NCI-H748 treated with DMSO at 0.1 percent for 48 hours (cell line): Measurements from ENCODE around the gene FAAP100.
A peak's percentile ranks its signal among the peaks of the same experiment; 100 is the strongest.
"Not testable (repeated sequence)": the region's sequence is repeated elsewhere in the genome, so short reads cannot be mapped to it uniquely, and the experiment has no call there.

Source experiments
- DNase-seq: peaks from one replicate; lab custom pipeline; 2025; lab: John Stamatoyannopoulos, UW

The FAAP100 gene

DNA sequence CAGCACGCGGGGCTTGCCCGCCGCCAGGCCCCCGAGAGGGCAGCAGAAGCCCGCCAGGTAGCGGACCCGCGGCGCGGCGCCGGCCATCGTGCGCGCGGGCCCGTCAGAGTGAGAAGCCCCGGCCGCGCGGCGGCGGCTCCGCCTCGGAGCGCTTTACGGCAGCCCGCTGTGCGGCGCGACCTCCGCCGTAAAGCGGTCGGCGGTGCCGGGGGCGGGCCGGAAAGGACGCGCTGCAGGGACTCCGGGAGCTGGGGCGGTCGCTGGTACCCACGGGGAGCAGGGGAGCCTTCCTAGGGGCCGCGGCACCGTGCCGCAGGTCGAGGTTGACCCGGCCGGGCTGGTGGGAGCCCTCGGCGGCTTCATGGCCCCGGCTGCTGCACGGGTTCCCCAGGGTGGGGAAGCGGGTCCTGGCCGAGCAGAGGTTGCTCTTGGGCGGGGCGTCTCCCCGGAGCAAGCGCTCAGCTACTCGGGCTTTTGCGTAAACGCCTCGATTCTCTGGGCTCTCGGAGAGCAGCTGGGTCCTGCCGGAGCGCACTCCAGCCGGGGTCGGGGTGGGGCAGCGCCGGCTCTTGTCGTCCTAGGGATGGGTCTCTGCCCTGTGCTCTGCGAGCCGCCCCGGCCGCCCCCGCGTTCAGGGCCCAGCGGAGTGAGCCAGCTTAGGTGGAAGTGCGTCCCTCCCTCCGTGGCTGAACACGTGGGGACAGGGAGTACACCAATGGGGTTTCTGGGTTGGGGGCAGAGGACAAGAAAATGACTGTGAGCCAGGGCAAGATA, at the start of gene FAAP100:
FAAP100 (minus strand) TSS at position 110 of the 774 bp plus-strand sequence; CDS start at position 87, 23 bp downstream.
- peak; percentile 54 for DNase-seq

- DNase-seq, result peak; percentile 46
Measured at GRCh38 chr17:81601525-81602120, 49.5 kb upstream of the FAAP100 start.

DNA sequence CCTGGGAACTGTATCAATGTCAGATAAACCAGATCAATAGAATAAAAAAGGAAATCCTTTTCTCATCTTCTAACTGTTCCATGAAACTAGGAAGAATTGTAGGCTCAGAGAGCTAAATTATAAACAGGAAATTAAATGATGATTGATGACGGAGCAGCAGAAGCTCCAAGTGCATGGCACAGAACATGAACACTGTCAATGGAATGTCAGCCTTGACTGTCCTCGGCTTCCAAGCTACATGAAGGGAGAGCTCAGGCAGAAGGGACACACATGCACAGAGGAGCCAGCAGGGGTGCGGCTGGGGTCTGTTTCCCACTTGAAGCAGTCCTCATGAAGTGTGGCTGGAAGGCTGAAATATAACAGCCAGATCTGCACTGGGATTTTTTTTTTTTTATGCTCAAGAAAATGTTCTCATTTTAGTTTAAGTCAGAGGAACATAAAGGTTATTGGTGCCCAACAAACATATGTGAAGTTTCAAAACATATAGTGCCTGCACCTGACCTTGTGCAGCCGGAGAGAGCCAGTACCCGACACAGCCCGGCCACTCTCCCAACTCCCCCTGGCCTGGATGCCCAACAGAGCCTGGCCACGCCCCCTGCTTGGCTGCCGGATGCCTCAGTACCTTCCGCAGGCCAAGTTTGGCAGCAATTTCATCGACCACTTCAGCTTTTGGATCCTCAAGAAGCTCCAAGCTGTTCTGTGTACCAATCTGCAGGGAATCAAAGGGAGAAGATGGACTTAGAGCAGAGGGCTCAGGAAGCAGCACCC, 47.8 kb upstream of the FAAP100 start:
- no peak for DNase-seq

DNA sequence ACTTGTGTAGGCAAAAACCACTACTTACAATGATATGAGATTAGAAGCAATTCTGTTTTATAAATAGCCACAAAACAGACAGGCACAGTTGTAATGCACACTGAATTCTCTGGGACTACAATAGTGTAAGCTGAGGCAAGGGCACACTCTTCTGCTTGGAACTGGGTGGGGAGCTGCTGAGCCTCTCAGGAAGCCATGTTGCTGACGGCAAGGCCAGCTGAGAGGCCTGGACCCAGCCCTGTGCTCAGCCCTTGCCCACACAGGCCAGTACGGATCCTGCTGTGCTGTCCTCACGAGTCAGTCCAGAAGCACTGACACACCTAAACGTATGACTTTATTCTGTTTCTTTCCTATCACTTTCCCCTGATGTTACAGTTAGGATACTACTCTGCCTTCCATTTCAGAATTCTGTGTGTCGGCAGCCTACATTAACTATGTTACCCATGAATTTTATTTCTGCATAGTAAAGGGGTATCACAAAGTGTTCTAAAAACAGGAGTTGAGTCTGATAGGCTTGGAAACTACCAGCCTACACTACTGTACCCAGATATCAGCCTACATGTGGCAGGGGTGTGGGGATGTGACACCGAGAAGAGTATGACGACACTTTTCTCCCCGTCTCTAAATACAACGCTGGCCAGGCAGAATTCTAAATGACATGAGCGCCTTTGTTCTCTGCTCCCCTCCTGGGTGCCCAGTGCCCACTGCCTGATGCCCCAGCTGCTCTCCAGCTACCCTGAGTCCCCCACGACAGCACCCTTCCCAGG, 41.1 kb upstream of the FAAP100 start:
- no peak for DNase-seq

DNA sequence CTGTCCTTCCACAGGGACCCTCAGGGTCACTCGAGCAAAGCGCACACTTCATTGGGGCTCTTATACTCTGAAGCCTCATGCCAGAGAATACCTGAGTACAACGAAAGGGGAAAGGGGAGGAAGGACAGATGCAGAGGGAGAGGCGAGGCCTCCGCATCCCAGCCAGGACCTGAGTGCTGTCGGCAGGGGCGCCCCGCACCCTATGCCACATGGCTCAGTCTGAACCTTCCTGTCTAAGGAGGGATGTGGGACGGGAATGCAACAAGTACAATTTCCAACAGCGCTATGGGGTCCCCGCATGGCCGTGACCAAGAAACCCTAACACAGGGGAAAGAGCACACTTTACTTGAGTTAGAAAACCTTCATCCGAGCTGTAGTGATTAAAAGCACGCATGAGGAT, 39.8 kb upstream of the FAAP100 start:
- DNase-seq, result no peak

DNA sequence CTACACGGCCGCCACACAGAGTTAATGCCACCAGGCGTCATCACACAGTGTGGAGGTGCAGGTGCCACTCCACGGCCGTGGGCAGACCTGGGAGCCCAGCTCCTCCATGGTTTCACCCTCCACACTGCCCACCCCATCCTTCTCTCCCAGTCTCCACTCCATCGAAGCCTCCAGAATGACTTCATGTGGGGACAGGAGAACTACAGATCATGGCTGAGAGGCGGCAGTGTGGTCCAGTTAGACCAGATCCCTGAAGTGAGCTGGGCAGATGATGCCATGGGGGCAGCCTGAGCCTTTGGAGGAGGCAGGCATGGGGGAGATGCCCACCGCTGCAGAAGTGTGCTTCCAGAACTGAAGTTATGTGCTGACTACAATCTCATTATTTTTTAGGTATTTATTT, 38.0 kb upstream of the FAAP100 start:
- no peak for DNase-seq

GRCh38 chr17:81589612-81590011, 37.5 kb upstream of the FAAP100 start:
- DNase-seq, result no peak

DNA sequence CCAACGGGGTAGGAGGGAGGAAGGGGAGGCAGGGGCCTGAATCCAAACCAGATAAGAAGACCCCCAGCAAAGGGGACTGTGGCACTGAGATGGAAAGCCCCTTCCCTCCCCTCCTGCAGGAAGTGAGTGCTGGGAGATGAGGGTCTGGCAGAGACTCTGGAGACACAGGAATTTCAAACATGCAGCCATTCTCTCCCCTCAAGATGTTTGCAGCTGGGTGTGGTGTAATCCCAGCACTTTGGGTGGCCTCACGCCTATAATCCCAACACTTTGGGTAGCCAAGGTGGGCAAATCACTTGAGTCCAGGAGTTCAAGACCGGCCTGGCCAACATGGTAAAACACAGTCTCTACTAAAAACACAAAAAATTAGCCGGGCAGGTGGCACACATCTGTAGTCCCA, 33.9 kb upstream of the FAAP100 start:
- DNase-seq, result no peak

- DNase-seq, result not testable (repeated sequence)
Measured at GRCh38 chr17:81584771-81585170, 32.6 kb upstream of the FAAP100 start.

DNA sequence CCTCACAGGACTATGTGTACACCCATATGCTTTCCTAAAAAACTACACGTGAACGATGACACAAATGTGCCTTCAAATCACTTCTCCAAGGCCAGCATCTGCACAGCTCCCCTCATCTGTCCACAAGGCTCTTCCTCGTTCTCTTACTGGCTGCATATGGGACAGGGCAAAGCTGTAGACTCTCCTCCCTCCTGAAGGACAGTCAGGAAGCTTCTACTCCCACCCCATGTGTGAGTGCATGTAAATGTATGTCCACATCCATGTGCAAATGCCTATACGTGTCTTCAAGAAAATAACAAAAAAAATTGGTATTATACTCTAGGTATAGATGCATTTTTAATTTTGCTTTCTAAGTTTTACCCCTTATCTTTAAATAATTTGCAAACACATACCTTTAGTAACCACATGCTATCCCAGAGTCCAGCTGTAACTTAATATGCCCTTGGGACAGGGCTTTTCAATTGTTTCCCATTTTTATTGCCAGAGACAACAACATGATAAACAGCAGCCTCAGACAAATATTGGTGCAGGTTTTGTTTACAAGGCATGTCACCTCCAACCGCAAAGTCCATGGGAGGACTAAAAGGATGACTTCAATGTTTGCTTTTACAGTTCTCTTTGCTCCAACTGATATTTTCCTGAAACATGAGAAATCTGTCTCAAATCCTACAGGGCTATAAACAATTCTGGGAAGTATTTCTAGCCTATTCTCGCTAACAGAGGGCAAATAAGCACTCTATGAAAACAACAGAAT, 31.6 kb upstream of the FAAP100 start:
- DNase-seq, result no peak

DNA sequence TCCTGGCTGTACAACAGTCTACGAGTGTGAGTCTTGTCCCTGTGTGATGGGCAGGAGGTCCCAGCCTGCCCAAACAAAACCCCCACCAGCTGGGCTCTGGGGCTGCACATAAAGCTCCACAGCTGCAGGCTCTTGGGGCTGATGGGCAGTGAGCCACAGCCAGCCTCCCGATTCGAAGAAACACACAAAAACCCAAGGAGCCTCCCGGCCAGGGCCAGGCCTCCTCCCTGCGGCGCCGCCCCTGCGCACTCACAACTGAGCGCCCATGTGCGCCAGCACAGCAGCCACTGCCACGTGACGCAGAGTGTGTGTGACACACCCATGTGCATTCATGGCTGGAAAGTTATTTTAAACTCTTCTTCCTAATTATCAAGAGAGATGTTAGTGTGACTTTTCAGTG, 30.6 kb upstream of the FAAP100 start:
- no peak for DNase-seq

- DNase-seq, result no peak
Measured at GRCh38 chr17:81582341-81582740, 30.2 kb upstream of the FAAP100 start.

DNA sequence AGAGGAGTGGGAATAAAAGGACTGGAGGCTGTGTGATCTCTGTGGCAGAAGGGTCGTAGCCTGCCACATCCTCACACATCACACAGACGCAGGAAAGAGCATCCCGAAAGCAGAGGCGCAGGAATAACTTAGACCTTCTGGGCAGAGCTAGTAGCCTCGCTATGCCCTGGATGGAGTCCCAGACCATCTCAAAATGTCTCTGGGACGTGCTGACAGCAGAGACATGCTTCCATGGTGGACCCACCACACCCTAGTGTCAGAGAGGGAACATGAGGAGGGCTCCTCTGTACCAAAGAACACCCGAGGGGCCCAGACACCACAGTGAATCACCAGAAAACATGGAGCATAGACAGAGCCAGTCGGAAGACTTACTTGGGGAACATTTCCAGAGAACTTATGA, 29.6 kb upstream of the FAAP100 start:
- no peak for DNase-seq

GRCh38 chr17:81580481-81580880, 28.3 kb upstream of the FAAP100 start:
- no peak for DNase-seq

DNA sequence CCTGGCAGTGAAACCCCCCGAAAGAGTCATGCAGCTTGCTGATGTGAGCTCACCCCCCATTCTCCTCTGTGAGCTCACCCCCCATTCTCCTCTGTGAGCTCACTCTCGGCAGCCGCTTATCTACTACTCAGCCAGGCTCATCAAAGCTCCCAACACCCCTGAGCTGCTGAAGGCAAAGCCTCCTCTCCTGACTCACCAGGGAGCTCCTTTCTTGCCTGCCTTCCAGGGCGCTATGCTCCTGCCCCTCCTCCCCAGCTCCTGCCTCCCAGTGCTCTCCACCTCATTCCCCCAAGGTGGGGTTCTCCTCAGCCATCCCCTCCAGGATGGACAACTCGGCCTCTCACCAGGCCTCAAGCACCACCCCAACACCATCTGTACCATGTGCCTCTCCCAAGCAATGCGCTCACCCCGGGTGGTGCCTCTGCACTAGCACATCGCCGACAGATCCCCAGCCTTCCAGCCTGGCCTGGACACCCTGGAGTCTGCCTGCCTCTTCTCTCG, 27.7 kb upstream of the FAAP100 start:
- no peak for DNase-seq

- no peak for DNase-seq
Measured at GRCh38 chr17:81579298-81579697, 27.1 kb upstream of the FAAP100 start.

GRCh38 chr17:81578561-81579225, 26.5 kb upstream of the FAAP100 start:
- DNase-seq, result no peak

GRCh38 chr17:81578038-81578441, 25.9 kb upstream of the FAAP100 start:
- DNase-seq, result no peak

- no peak for DNase-seq
Measured at GRCh38 chr17:81577278-81578000, 25.3 kb upstream of the FAAP100 start.
